GM13977 (cell line): ENCODE results near the gene KCNH8.

Source experiments
- DNase-seq: peaks from one replicate; pipeline ENCODE4 v3.0.0; 2012; ENCODE audit warnings: low spot score
- CTCF ChIP-seq: IDR thresholded peaks from 2 replicates; pipeline ENCODE4 v1.5.1; 2012; ENCODE audit warnings: mild to moderate bottlenecking, control low read depth; ENCODE audit not compliant: insufficient read depth; ENCODE audit errors: extremely low read depth, missing control alignments
- in situ Hi-C: fragments of 300-500 bp; cut with MboI; formaldehyde crosslinking; loops from one replicate; pipeline ENCODE4 v1.12.0; 2022; ENCODE audit warnings: low sequenced_read_pairs, low pct_unique_long_range_greater_than_20kb, mixed read lengths, inconsistent platforms; ENCODE audit not compliant: unreplicated experiment

KCNH8 gene

DNA sequence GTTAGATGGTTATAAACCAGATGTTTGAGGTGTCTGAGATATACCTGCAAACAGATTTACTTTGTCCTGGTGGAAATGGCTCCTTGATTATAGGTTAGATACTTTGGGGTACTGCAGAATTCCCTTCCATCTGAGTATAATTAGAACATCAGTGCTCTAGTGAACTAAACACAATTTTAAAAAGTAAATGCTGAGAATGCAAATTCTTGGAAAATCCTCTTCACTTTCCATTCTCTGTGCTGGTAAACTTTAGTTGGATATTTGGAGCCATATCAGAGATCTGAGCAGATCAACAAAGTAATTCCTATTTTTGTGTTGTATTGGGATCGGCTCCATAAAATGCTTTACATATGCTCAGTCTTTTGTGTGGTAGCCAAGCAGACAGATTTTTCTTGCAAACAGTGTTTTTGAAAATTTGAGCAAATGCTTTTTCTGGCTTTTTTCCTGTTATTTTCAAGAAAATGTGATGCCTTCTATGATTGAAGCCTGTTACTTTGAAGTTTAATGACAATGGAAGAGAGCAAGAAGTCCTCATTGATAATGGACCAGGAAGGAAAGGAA is 37.9 kb upstream of the KCNH8 start:
- in situ Hi-C loops: no loop called here
- DNase-seq: no peak
- no peak for TF ChIP-seq CTCF

DNA sequence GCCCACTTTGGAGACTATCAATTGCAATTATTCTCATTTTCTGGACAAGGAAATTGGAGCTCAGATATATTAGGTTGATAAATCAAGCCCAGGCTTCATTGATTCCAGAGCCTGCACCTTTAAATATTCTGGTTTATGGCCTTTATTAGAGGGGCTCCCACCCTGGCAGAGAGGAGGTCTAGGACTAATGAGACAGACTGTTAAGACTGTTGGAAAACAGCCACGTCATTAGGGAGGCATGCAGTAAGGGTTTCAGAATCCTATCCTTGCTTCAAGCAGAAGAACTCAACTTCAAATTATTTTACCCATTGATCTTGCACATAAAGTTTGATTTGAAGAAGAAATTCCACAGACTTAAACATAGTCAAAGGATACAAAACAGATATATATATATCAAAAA is 33.8 kb upstream of the KCNH8 start:
- DNase-seq: no peak
- in situ Hi-C loops: no loop called here
- no peak for TF ChIP-seq CTCF

DNA sequence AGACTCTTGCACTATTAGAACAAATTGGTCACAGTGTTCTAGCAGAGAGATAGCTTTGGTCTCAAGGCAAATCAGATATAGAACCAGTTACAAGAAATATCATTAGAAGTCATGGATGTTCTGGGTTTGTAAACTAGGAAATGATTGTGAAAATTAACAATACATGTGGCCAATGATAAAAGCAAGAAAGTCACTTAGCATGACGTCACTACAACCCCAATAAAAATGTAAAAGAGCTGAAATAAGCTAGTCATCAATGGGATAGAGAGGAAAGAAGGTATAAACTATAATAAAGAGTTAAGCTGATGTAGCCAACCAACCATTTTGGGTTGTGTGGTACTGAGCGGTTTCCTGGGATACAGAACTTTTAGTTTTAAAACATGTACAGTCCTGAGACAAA is 32.1 kb upstream of the KCNH8 start:
- DNase-seq: no peak
- in situ Hi-C loops: no loop called here
- TF ChIP-seq CTCF: no peak

DNA sequence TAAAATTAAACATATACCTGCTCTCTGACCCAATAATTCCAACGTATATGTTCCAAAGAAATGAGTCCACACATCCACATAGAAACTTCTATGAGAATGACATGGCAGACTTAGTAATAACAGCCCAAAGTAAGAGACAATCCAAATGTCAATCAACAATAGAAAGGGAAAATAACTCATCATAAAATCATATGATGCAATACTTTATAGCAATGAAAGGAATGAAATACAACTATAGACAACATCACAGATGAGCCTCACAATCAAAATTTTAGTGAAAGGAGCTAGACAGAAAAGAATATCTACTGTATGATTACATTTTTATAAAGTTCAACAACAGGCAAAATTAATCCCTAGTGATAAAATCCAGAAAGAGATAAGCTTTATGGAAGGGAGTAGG is 23.6 kb upstream of the KCNH8 start:
- TF ChIP-seq CTCF: no peak
- in situ Hi-C loops: no loop called here

GRCh38 chr3:19139863-19140262 is 8.4 kb upstream of the KCNH8 start:
- no peak for DNase-seq
- in situ Hi-C loops: no loop called here
- TF ChIP-seq CTCF: no peak

More for the DNA sequence above, 23.6 kb upstream of the KCNH8 start:
- no peak for DNase-seq

GRCh38 chr3:19146685-19147650 is 1.3 kb upstream of the KCNH8 start:
- in situ Hi-C loops: no loop called here
- peak; percentile 47 for TF ChIP-seq CTCF
- DNase-seq: peak; percentile 70
